Upper lobe of left lung (tissue), 4 donors: ENCODE data around the gene PPP4C.

ENCODE experiments used
- CTCF ChIP-seq, 6 experiments: fragments of 450-650 bp in 4 of 6; fragments of 200-600 bp in 2 of 6; sonication (generic) in 2 of 6; IDR thresholded peaks; one replicate each; pipeline ENCODE4 v1.5.1; 2016 to 2019; ENCODE audit warnings: antibody characterized with exemption in 6 of 6
- POLR2AphosphoS5 ChIP-seq, 2 donors: sonication (generic); formaldehyde crosslinking; IDR thresholded peaks; one replicate each; pipeline ENCODE4 v1.5.1; 2017; ENCODE audit warnings: antibody characterized with exemption in 2 of 2

- peak in 5 of 6 experiments; percentile 18 to 68 (median 31) for TF ChIP-seq CTCF (IDR thresholded peaks at IDR 0.05)
- no peak for TF ChIP-seq POLR2AphosphoS5 (IDR thresholded peaks at IDR 0.05)
Measured at GRCh38 chr16:30068750-30069610, 6.8 kb upstream of the PPP4C start.
